ENCODE data around the gene UBL5. TPM values are rescaled to one million over a fixed set of nuclear protein-coding genes. Genes with fewer than 3 reads are reported as not detected.
"Not testable (repeated sequence)": the region's sequence is repeated elsewhere in the genome, so short reads cannot be mapped to it uniquely, and the experiment has no call there.

UBL5 gene
- total RNA-seq, 1 donor from 2014 or later, result 399 TPM

DNA sequence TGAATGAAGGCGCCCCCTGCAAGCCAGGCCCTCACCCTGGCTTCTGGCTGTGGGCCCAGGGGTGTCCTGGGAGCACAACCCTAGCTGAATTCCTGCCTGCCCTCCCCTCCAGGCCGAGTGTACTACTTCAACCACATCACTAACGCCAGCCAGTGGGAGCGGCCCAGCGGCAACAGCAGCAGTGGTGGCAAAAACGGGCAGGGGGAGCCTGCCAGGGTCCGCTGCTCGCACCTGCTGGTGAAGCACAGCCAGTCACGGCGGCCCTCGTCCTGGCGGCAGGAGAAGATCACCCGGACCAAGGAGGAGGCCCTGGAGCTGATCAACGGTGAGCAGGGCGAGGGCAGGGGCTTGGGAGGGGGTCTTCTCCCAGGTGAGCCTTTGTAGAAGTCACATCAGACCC, 10.6 kb downstream of the UBL5 start:
- Mint-ChIP-seq H3K36me3 (ENCODE audit: low read depth, unreplicated experiment) (peaks cover 24% of the 10 kb centered on the region), H3K27me3 (ENCODE audit: unreplicated experiment) (peaks cover 11% of the 10 kb centered on the region), H3K4me3 (ENCODE audit: unreplicated experiment) (no peak overlapping the region), H3K27ac (ENCODE audit: unreplicated experiment) (no peak overlapping the region), H3K4me1 (ENCODE audit: unreplicated experiment) (peaks cover 3% of the 10 kb centered on the region), H3K9me3 (ENCODE audit: unreplicated experiment) (no peaks in the 10 kb centered on the region)
- TF ChIP-seq, protein P1, sequence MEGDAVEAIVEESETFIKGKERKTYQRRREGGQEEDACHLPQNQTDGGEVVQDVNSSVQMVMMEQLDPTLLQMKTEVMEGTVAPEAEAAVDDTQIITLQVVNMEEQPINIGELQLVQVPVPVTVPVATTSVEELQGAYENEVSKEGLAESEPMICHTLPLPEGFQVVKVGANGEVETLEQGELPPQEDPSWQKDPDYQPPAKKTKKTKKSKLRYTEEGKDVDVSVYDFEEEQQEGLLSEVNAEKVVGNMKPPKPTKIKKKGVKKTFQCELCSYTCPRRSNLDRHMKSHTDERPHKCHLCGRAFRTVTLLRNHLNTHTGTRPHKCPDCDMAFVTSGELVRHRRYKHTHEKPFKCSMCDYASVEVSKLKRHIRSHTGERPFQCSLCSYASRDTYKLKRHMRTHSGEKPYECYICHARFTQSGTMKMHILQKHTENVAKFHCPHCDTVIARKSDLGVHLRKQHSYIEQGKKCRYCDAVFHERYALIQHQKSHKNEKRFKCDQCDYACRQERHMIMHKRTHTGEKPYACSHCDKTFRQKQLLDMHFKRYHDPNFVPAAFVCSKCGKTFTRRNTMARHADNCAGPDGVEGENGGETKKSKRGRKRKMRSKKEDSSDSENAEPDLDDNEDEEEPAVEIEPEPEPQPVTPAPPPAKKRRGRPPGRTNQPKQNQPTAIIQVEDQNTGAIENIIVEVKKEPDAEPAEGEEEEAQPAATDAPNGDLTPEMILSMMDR (IDR thresholded peaks at IDR 0.05; ENCODE audit: unreplicated experiment), result no peak
- no peak for DNase-seq (ENCODE audit: low spot score)

DNA sequence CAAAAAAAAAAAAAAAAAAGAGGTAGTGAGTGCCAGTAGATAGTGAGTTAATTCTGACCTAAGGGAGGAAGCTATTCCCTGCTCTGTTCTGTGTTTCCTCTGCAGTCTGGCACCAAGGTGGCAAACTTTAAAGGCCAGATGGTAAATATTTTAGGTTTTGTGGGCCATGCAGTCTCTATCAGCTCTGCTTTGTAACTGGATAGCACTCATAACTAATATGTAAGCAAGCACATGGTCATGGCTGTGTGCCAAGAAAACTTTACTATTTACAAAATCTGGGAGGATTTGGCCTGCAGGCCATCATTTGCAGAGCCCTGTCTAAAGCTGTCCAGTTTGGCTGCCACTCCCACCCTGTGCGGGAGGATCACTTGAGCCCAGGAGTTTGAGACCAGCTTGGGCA, 11.7 kb downstream of the UBL5 start:
- H3K4me3 Mint-ChIP-seq (ENCODE audit: unreplicated experiment), result no peak overlapping the region
- peaks cover 9% of the 10 kb centered on the region for H3K27me3 Mint-ChIP-seq (ENCODE audit: unreplicated experiment)
- TF ChIP-seq, protein P1 (IDR thresholded peaks at IDR 0.05; ENCODE audit: unreplicated experiment), result no peak
- H3K36me3 Mint-ChIP-seq (ENCODE audit: low read depth, unreplicated experiment), result peaks cover 26% of the 10 kb centered on the region
- DNase-seq (ENCODE audit: low spot score), result no peak
- no peak overlapping the region for H3K27ac Mint-ChIP-seq (ENCODE audit: unreplicated experiment)
- H3K4me1 Mint-ChIP-seq (ENCODE audit: unreplicated experiment), result peaks cover 3% of the 10 kb centered on the region
- no peaks in the 10 kb centered on the region for H3K9me3 Mint-ChIP-seq (ENCODE audit: unreplicated experiment)

DNA sequence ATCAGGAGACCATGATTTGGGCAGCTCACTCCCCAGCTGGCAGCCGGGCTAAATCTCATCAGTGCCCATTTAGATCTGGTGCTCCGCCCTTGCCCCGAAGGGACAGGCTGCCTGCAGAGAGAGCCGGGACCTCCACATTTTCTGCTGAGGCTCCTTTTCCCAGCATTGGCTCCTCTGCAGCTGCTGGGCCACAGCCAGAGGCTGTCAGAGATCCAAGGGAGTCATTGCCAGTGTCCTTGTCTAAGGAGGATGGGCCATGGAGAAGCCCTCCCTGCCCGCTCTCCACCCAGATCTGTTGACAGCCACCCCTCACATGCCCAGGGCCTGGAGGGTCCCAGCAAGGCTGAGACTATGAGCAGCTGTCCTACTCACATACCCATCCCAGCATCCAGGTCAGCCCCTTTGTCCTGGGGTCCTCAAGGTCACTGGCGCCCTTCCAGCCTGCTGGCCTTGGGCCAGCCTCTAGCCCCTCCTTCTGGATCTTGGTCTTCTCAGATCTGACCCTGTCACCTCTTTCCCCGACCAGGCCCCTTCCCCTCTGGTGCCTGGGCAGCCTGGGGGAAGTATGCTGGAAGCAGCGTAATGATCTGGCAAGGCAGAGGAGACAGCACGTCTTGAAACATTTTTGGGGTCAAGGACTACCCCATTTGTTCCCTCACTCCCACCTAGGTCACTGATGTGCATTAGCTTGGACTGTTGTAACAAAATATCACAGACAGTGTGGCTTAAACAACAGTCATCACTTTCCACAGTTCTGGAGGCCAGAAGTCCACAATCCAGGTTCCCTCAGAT, 15.3 kb downstream of the UBL5 start:
- H3K36me3 Mint-ChIP-seq (ENCODE audit: low read depth, unreplicated experiment), result peaks cover 41% of the 10 kb centered on the region
- peak overlapping the region; percentile 51 for H3K4me3 Mint-ChIP-seq (ENCODE audit: unreplicated experiment)
- TF ChIP-seq, protein P1 (IDR thresholded peaks at IDR 0.05; ENCODE audit: unreplicated experiment), result no peak
- H3K4me1 Mint-ChIP-seq (ENCODE audit: unreplicated experiment), result no peaks in the 10 kb centered on the region
- DNase-seq (ENCODE audit: low spot score), result no peak
- H3K9me3 Mint-ChIP-seq (ENCODE audit: unreplicated experiment), result no peaks in the 10 kb centered on the region
- no peak overlapping the region for H3K27ac Mint-ChIP-seq (ENCODE audit: unreplicated experiment)
- H3K27me3 Mint-ChIP-seq (ENCODE audit: unreplicated experiment), result peaks cover 10% of the 10 kb centered on the region

DNA sequence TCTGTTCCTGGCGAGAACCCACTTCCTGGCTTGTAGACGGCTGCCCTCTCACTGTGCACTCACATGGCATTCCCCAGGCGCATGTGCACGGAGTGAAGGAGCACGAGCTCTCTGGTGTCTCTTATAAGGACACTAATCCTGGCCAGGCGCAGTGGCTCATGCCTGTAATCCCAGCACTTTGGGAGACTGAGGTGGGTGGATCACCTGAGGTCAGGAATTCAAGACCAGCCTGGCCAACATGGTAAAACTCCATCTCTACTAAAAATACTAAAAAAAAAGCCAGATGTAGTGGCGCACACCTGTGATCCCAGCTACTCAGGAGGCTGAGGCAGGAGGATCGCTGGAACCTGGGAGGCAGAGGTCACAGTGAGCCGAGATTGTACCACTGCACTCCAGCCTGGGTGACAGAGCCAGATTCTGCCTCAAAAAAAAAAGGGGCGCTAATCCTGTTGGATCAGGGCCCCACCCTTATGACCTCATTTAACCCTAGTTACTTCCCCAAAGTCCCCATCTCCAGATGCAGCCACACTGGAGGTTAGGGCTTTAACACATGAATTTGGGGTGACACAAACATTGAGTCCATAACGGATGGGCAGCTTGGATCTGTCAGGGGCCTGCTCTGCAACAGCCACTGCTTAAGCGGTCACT, 16.0 kb downstream of the UBL5 start:
- not testable (repeated sequence) for H3K4me1 Mint-ChIP-seq (ENCODE audit: unreplicated experiment); H3K9me3 Mint-ChIP-seq (ENCODE audit: unreplicated experiment); DNase-seq (ENCODE audit: low spot score); H3K27ac Mint-ChIP-seq (ENCODE audit: unreplicated experiment)
- peaks cover 10% of the 10 kb centered on the region for H3K27me3 Mint-ChIP-seq (ENCODE audit: unreplicated experiment)
- H3K36me3 Mint-ChIP-seq (ENCODE audit: low read depth, unreplicated experiment), result peaks cover 41% of the 10 kb centered on the region
- H3K4me3 Mint-ChIP-seq (ENCODE audit: unreplicated experiment), result peak overlapping the region; percentile 51

DNA sequence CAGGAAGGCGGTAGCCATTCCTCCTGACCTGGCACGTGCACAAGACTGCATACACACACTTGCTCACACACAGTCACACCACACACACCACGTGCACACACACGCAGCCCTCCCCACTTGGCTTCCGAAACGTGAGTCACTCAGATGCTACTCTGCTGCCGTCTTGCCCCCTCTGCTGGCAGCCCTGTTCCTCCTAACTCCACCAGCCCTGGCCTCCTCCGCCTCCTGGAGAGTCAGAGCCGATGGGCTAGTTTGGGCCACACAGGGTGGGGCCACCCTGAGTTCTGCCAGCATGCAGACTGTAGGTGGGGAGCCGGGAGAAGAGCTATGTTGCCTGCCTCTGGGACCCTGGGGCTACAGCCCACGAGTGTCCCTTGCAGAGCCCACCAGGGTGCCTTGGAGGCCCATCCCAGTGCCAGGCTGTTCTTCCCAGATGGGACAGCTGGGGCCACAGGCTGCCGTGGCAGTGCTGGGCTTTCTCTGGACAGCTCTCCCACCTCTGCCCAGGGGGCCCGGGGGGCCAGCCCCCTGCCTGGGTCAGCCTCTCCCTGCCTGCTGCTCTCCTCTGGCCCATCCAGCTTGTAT, 19.5 kb downstream of the UBL5 start:
- H3K27ac Mint-ChIP-seq (ENCODE audit: unreplicated experiment), result no peak overlapping the region
- no peak overlapping the region for H3K4me3 Mint-ChIP-seq (ENCODE audit: unreplicated experiment)
- no peaks in the 10 kb centered on the region for H3K4me1 Mint-ChIP-seq (ENCODE audit: unreplicated experiment)
- no peaks in the 10 kb centered on the region for H3K9me3 Mint-ChIP-seq (ENCODE audit: unreplicated experiment)
- peaks cover 9% of the 10 kb centered on the region for H3K27me3 Mint-ChIP-seq (ENCODE audit: unreplicated experiment)
- TF ChIP-seq, protein P1 (IDR thresholded peaks at IDR 0.05; ENCODE audit: unreplicated experiment), result peak; percentile 16
- DNase-seq (ENCODE audit: low spot score), result peak; percentile 50
- peaks cover 35% of the 10 kb centered on the region for H3K36me3 Mint-ChIP-seq (ENCODE audit: low read depth, unreplicated experiment)

All from endothelial cell (in vitro differentiated cells).